NOMO-1 treated with DMSO at 0.1 percent for 48 hours (cell line): ENCODE results near the gene WDR5.

Source experiments
- DNase-seq: peaks from one replicate; lab custom pipeline; 2025; ENCODE audit not compliant: unreplicated experiment; lab: John Stamatoyannopoulos, UW

The WDR5 gene

GRCh38 chr9:134186471-134187109, 50.7 kb downstream of the WDR5 start:
- no peak for DNase-seq

- DNase-seq = peak; percentile 41
These were observed 51.2 kb downstream of the WDR5 start for GRCh38 chr9:134187110-134187531.

GRCh38 chr9:134187891-134188385, 52.1 kb downstream of the WDR5 start:
- DNase-seq = no peak

GRCh38 chr9:134188386-134189144, 52.7 kb downstream of the WDR5 start:
- no peak for DNase-seq

GRCh38 chr9:134189145-134189469, 53.2 kb downstream of the WDR5 start:
- DNase-seq = no peak

GRCh38 chr9:134189470-134190231, 53.8 kb downstream of the WDR5 start:
- DNase-seq = no peak

- DNase-seq = no peak
These were observed 54.6 kb downstream of the WDR5 start for GRCh38 chr9:134190232-134191121.

- no peak for DNase-seq
These were observed 55.8 kb downstream of the WDR5 start for GRCh38 chr9:134191455-134192209.

GRCh38 chr9:134192311-134192950, 56.5 kb downstream of the WDR5 start:
- DNase-seq = no peak

- peak; percentile 50 for DNase-seq
These were observed 57.3 kb downstream of the WDR5 start for GRCh38 chr9:134192951-134193731.

- DNase-seq = no peak
These were observed 58.1 kb downstream of the WDR5 start for GRCh38 chr9:134193912-134194535.

- peak; percentile 89 for DNase-seq
These were observed 59.7 kb downstream of the WDR5 start for GRCh38 chr9:134195558-134195957.

- no peak for DNase-seq
These were observed 61.0 kb downstream of the WDR5 start for GRCh38 chr9:134196911-134197310.

- DNase-seq = no peak
These were observed 62.9 kb downstream of the WDR5 start for GRCh38 chr9:134198791-134199190.

- no peak for DNase-seq
These were observed 64.8 kb downstream of the WDR5 start for GRCh38 chr9:134200730-134201129.

- DNase-seq = no peak
These were observed 67.3 kb downstream of the WDR5 start for GRCh38 chr9:134203224-134203623.

- no peak for DNase-seq
These were observed 68.2 kb downstream of the WDR5 start for GRCh38 chr9:134204041-134204440.

- no peak for DNase-seq
These were observed 69.2 kb downstream of the WDR5 start for GRCh38 chr9:134204991-134205578.
